Measurements from ENCODE around the gene RPS15.

RPS15 gene

GRCh38 chr19:1467215-1467489 lies 29.0 kb downstream of the RPS15 start:
- DNase-seq (ENCODE audit: low spot score), result no peak
- TF ChIP-seq CTCF (IDR thresholded peaks at IDR 0.05; ENCODE audit: extremely low read depth, insufficient read depth, missing control alignments), result no peak
- in situ Hi-C loops (cut with MboI; ENCODE audit: low pct_unique_long_range_greater_than_20kb, low sequenced_read_pairs, unreplicated experiment), result no loop called here

DNA sequence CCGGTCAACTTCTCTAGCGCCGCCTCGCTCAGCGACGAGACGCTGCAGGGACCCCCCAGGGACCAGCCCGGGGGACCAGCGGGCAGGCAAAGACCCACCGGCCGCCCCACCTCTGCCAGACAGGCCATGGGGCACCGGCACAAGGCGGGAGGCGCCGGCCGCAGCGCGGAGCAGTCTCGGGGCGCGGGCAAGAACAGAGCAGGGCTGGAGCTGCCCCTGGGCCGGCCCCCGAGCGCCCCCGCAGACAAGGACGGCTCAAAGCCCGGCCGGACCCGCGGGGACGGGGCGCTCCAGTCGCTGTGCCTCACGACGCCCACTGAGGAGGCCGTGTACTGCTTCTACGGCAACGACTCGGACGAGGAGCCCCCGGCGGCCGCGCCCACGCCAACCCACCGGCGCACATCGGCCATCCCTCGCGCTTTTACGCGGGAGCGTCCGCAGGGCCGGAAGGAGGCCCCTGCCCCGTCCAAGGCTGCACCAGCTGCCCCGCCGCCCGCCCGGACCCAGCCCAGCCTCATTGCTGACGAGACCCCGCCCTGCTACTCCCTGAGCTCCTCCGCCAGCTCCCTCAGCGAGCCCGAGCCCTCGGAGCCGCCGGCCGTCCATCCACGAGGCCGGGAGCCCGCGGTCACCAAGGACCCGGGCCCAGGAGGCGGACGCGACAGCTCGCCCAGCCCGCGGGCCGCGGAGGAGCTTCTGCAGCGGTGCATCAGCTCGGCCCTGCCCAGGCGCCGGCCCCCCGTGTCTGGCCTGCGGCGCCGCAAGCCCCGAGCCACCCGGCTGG lies 29.5 kb downstream of the RPS15 start:
- in situ Hi-C loops (cut with MboI; ENCODE audit: low pct_unique_long_range_greater_than_20kb, low sequenced_read_pairs, unreplicated experiment), result no loop called here
- no peak for TF ChIP-seq CTCF (IDR thresholded peaks at IDR 0.05; ENCODE audit: extremely low read depth, insufficient read depth, missing control alignments)
- no peak for DNase-seq (ENCODE audit: low spot score)

DNA sequence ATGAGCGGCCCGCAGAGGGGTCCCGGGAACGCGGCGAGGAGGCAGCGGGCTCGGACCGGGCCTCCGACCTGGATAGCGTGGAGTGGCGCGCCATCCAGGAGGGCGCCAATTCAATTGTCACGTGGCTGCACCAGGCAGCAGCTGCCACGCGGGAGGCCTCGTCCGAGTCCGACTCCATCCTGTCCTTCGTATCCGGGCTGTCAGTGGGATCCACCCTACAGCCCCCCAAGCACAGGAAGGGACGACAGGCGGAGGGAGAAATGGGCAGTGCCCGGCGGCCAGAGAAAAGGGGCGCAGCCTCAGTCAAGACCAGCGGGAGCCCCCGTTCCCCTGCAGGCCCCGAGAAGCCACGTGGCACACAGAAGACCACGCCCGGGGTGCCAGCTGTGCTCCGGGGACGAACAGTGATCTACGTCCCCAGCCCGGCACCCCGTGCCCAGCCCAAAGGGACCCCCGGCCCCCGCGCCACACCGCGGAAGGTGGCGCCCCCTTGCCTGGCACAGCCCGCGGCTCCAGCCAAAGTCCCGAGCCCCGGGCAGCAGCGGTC lies 30.2 kb downstream of the RPS15 start:
- in situ Hi-C loops (cut with MboI; ENCODE audit: low pct_unique_long_range_greater_than_20kb, low sequenced_read_pairs, unreplicated experiment), result no loop called here

GRCh38 chr19:1468821-1469254 lies 30.6 kb downstream of the RPS15 start:
- no peak for DNase-seq (ENCODE audit: low spot score)
- TF ChIP-seq CTCF (IDR thresholded peaks at IDR 0.05; ENCODE audit: extremely low read depth, insufficient read depth, missing control alignments), result peak; percentile 31
- in situ Hi-C loops (cut with MboI; ENCODE audit: low pct_unique_long_range_greater_than_20kb, low sequenced_read_pairs, unreplicated experiment), result no loop called here

More for the DNA sequence above, 30.2 kb downstream of the RPS15 start:
- no peak for DNase-seq (ENCODE audit: low spot score)
- no peak for TF ChIP-seq CTCF (IDR thresholded peaks at IDR 0.05; ENCODE audit: extremely low read depth, insufficient read depth, missing control alignments)

DNA sequence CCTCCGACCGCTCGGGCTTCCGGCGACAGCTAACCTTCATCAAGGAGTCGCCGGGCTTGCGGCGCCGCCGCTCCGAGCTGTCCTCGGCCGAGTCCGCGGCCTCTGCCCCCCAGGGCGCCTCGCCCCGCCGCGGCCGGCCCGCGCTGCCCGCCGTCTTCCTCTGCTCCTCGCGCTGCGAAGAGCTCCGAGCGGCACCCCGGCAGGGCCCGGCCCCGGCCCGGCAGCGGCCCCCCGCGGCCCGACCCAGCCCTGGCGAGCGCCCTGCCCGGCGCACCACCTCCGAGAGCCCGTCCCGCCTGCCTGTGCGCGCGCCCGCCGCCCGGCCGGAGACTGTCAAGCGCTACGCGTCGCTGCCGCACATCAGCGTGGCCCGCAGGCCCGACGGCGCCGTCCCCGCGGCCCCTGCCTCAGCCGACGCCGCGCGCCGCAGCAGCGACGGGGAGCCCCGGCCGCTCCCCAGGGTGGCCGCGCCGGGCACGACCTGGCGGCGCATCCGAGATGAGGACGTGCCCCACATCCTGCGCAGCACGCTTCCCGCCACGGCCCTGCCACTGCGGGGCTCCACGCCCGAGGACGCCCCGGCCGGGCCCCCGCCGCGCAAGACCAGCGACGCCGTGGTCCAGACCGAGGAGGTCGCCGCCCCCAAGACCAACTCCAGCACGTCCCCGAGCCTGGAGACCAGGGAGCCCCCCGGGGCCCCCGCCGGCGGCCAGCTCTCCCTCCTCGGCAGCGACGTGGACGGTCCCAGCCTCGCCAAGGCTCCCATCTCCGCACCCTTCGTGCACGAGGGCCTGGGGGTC lies 31.3 kb downstream of the RPS15 start:
- no peak for TF ChIP-seq CTCF (IDR thresholded peaks at IDR 0.05; ENCODE audit: extremely low read depth, insufficient read depth, missing control alignments)
- in situ Hi-C loops (cut with MboI; ENCODE audit: low pct_unique_long_range_greater_than_20kb, low sequenced_read_pairs, unreplicated experiment), result no loop called here
- DNase-seq (ENCODE audit: low spot score), result no peak

DNA sequence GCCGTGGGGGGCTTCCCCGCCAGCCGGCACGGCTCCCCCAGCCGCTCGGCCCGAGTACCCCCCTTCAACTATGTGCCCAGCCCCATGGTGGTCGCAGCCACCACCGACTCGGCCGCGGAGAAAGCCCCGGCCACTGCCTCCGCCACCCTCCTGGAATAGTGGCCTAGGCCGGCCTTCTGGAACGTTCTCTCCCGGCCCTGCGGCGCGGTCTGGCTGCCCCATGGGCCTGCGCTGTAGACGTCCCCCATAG lies 31.8 kb downstream of the RPS15 start:
- no peak for TF ChIP-seq CTCF (IDR thresholded peaks at IDR 0.05; ENCODE audit: extremely low read depth, insufficient read depth, missing control alignments)
- DNase-seq (ENCODE audit: low spot score), result no peak
- in situ Hi-C loops (cut with MboI; ENCODE audit: low pct_unique_long_range_greater_than_20kb, low sequenced_read_pairs, unreplicated experiment), result no loop called here
